Fibroblast of mammary gland (primary cell): ENCODE measurements around the gene SIVA1.

ENCODE experiments used
- DNase-seq: peaks from one replicate; pipeline ENCODE4 v3.0.0-alpha.2; 2010; ENCODE audit warnings: low read depth
- H3K4me3 ChIP-seq: 2 replicates; pipeline ENCODE4 v1.5.1; 2011; ENCODE audit warnings: low read depth, mild to moderate bottlenecking, low read length, moderate library complexity; ENCODE audit not compliant: control insufficient read depth
- CTCF ChIP-seq: conservative IDR thresholded peaks from 2 replicates; pipeline ENCODE4 v1.5.1; 2011; ENCODE audit warnings: low read depth, low read length, inconsistent platforms; ENCODE audit not compliant: control insufficient read depth, insufficient read depth

The SIVA1 gene

GRCh38 chr14:104752735-104753527 is at the start of gene SIVA1:
SIVA1 (plus strand) TSS chr14:104753147; CDS start chr14:104753202, 55 bp downstream.
- no peak for TF ChIP-seq CTCF
- peak within 1 kb of the TSS; percentile 81 for H3K4me3 ChIP-seq
- DNase-seq, result peak; percentile 99

GRCh38 chr14:104703269-104703668 is 49.7 kb upstream of the SIVA1 start:
- DNase-seq, result no peak
- no peak overlapping the region for H3K4me3 ChIP-seq
- TF ChIP-seq CTCF, result no peak

GRCh38 chr14:104704252-104704651 is 48.7 kb upstream of the SIVA1 start:
- DNase-seq, result no peak
- no peak overlapping the region for H3K4me3 ChIP-seq
- TF ChIP-seq CTCF, result no peak

- no peak for TF ChIP-seq CTCF
- no peak overlapping the region for H3K4me3 ChIP-seq
- peak; percentile 43 for DNase-seq
Observed at GRCh38 chr14:104705340-104706047, 47.5 kb upstream of the SIVA1 start.

GRCh38 chr14:104706733-104707607 is 46.0 kb upstream of the SIVA1 start:
- no peak for TF ChIP-seq CTCF
- no peak for DNase-seq
- H3K4me3 ChIP-seq, result no peak overlapping the region
